ENCODE data around the gene TCF12.

DNA sequence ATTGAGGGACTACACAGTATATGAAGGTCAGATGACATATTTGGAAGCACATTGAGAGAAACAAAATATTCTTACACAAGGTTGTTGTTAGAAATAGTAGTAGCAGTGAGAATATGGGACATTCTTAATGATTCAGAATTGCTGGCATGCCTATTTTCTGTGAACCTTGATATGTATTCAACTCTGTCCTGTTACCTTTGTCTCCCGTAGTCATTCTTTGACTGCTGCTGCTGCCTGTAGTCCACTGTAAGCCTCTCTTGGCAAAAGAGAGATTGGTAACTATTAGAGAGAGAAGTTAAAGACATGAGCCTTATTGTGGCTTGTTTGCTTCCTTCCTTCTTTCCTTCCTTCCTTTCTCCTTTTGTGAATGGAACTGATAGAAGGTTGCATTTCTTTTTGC lies 64.5 kb downstream of the TCF12 start:
- TF ChIP-seq, protein P1, sequence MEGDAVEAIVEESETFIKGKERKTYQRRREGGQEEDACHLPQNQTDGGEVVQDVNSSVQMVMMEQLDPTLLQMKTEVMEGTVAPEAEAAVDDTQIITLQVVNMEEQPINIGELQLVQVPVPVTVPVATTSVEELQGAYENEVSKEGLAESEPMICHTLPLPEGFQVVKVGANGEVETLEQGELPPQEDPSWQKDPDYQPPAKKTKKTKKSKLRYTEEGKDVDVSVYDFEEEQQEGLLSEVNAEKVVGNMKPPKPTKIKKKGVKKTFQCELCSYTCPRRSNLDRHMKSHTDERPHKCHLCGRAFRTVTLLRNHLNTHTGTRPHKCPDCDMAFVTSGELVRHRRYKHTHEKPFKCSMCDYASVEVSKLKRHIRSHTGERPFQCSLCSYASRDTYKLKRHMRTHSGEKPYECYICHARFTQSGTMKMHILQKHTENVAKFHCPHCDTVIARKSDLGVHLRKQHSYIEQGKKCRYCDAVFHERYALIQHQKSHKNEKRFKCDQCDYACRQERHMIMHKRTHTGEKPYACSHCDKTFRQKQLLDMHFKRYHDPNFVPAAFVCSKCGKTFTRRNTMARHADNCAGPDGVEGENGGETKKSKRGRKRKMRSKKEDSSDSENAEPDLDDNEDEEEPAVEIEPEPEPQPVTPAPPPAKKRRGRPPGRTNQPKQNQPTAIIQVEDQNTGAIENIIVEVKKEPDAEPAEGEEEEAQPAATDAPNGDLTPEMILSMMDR (IDR thresholded peaks at IDR 0.05; ENCODE audit: insufficient read depth, low read depth, low read length), result no peak
- TF ChIP-seq EZH2 (IDR thresholded peaks at IDR 0.05; ENCODE audit: insufficient read depth, low read length), result no peak
